ENCODE measurements around the gene TBXAS1.

The TBXAS1 gene

DNA sequence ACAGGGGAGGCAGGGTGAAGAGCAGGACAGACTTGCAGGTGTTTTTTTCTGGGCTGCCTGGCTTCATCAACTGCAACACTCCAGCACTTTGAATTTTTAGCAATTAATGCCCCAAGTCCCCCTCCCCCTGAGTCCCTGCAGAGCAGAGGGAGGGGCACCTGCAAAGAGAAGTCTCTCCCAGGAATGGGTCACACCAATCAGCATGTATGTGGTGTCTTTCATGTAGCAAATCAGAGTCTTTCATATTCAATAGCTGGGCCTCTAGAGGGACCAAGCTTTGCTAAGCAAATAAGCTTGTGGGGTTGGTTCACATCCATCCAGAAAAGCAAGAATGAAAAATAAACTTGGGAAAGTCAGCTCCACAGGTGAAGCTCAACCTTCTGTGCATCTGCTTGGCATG, 143.0 kb downstream of the TBXAS1 start:
- Mint-ChIP-seq H3K36me3 (peaks cover 25% of the 10 kb centered on the region), H3K9me3 (no peaks in the 10 kb centered on the region), H3K27me3 (peaks cover 9% of the 10 kb centered on the region), H3K27ac (no peak overlapping the region), H3K4me3 (no peak overlapping the region), H3K4me1 (peaks cover 4% of the 10 kb centered on the region)
- ATAC-seq: no peak

DNA sequence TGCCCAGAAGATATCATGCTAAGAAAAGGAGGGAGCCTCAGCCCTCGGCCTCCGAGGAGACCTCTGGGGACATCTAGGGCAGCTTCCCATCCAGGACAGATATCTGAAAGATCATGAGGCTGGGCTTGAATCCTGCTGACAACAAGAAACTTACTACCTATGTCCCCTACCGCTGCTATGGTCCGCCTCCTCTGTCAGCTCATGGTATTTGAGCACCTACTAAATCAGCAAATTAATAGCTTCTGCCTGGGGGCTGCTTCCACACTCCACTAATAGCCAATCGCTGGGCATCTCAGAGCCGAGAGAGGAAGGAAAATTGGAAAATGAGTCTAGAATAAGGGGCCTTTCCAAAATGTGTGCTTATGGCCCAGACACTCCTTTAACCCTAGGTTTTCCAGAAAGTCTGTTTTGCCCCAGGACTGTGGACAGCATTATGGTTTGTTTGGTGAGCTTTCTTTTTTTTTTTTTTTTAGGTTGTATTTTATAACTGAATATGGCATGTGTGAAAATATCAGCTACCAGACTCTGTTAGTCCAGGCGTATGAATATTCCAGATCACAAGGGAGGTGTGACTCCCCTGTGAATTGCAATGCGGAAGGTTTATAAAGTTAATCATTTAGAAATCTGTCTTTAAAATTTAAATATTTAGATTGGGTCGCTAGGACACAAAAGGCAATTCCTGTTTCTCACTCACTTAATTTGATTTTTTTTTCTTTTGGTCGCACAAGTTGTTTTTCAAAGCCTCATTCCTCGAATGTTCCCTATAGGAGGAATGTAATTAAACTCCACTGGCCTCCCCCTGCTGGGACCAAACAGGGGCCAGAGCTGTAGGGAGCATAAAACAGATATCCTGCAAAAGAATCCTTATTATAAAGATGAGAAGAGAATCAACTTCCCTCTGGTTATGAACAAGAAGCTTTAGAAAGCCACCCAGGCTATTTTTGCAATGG, 144.3 kb downstream of the TBXAS1 start:
- Mint-ChIP-seq H3K27ac (no peak overlapping the region), H3K27me3 (peaks cover 6% of the 10 kb centered on the region), H3K9me3 (no peaks in the 10 kb centered on the region), H3K36me3 (peaks cover 13% of the 10 kb centered on the region), H3K4me3 (no peak overlapping the region), H3K4me1 (peaks cover 4% of the 10 kb centered on the region)
- no peak for ATAC-seq

DNA sequence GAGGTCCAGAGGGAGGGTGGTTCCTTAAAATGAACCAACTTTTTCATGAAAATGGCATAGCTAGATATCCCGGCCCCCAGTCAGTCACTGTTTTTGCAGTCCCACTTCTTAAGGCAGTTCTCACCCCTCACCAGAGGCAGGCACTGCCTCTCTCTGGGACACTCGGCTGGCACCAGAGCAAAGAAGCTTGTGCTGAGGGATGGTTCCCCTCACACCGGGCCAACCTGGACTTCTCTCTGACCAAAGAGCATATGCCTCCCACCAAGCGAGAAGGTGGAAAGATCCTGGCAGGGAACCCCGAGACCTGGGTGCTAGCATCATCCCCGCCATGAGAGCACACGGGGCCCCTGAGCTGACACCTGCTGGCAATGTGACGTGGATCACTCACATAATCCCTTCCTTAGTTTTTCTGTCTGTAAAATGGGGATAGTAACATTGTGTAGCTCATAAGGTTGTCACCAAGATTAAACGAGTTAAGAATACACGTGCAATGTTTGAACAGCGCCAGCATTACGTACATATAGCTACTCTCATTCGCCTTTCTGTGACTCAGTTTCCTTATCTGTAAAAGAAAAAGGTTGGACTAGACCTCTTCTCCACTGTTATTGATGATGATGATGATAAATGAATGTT, 145.2 kb downstream of the TBXAS1 start:
- ATAC-seq: no peak
- Mint-ChIP-seq H3K9me3 (no peaks in the 10 kb centered on the region), H3K4me1 (peaks cover 4% of the 10 kb centered on the region), H3K4me3 (no peak overlapping the region), H3K36me3 (peaks cover 7% of the 10 kb centered on the region), H3K27ac (no peak overlapping the region), H3K27me3 (no peaks in the 10 kb centered on the region)

GRCh38 chr7:139976055-139976837, 147.2 kb downstream of the TBXAS1 start:
- no peak overlapping the region for H3K27ac Mint-ChIP-seq
- ATAC-seq: no peak
- peaks cover 10% of the 10 kb centered on the region for H3K4me1 Mint-ChIP-seq
- H3K36me3 Mint-ChIP-seq: peaks cover 7% of the 10 kb centered on the region
- H3K9me3 Mint-ChIP-seq: no peaks in the 10 kb centered on the region
- H3K27me3 Mint-ChIP-seq: no peaks in the 10 kb centered on the region
- H3K4me3 Mint-ChIP-seq: no peak overlapping the region

DNA sequence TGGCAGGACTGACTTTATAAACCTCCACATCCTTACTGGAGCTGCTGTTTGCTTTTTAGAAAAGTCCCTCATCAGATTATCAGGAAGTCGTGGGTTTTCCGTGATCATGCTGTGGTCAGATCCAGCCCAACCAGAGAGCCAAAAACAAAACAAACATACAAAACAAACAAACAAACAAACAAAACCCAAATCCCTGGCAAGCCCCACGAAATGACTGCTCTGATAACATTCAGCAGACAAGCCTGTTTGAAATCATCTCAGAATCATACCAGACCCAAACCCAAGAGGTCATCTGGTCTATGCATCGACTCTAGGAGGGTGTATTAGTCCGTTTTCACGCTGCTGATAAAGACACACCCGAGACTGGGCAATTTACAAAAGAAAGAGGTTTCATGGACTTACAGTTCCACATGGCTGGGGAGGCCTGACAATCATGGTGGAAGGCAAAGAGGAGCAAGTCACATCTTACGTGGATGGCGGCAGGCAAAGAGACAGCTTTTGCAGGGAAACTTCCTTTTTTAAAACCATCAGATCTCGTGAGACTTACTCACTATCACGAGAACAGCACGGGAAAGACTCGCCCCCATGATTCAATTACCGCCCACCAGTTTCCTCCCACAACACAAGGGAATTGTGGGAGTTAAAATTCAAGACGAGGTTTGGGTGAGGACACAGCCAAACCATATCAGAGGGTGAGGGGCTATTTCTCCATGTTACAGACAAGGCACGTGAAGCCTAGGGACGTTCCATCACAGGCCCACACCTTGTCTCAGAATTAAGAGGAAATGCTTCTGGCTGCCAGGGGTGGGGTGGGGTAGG, 148.0 kb downstream of the TBXAS1 start:
- Mint-ChIP-seq H3K4me3 (no peak overlapping the region), H3K9me3 (no peaks in the 10 kb centered on the region), H3K4me1 (peaks cover 10% of the 10 kb centered on the region), H3K27me3 (no peaks in the 10 kb centered on the region), H3K27ac (no peak overlapping the region), H3K36me3 (peaks cover 7% of the 10 kb centered on the region)
- no peak for ATAC-seq

DNA sequence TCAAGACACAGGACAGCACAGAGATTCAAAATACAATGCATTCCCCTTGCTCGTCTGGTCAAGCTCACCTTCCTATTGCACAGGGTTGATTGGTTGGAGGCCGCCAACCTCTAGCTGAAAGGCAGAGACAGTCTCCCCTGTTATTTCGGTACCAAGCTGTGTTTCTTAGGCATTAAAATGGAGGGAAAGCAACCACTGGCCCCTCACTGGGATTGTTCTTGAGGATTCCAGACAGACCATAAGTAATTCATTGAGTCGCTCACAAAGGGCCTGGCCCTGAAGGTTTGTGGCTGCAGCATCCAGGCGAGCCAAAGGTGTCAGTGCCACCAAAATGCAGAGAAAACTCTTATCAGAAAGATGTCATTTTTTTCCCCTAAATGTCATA, 152.4 kb downstream of the TBXAS1 start:
- Mint-ChIP-seq H3K27me3 (no peaks in the 10 kb centered on the region), H3K4me3 (no peak overlapping the region), H3K36me3 (no peaks in the 10 kb centered on the region), H3K9me3 (no peaks in the 10 kb centered on the region), H3K4me1 (peaks cover 15% of the 10 kb centered on the region), H3K27ac (no peak overlapping the region)
- ATAC-seq: no peak

DNA sequence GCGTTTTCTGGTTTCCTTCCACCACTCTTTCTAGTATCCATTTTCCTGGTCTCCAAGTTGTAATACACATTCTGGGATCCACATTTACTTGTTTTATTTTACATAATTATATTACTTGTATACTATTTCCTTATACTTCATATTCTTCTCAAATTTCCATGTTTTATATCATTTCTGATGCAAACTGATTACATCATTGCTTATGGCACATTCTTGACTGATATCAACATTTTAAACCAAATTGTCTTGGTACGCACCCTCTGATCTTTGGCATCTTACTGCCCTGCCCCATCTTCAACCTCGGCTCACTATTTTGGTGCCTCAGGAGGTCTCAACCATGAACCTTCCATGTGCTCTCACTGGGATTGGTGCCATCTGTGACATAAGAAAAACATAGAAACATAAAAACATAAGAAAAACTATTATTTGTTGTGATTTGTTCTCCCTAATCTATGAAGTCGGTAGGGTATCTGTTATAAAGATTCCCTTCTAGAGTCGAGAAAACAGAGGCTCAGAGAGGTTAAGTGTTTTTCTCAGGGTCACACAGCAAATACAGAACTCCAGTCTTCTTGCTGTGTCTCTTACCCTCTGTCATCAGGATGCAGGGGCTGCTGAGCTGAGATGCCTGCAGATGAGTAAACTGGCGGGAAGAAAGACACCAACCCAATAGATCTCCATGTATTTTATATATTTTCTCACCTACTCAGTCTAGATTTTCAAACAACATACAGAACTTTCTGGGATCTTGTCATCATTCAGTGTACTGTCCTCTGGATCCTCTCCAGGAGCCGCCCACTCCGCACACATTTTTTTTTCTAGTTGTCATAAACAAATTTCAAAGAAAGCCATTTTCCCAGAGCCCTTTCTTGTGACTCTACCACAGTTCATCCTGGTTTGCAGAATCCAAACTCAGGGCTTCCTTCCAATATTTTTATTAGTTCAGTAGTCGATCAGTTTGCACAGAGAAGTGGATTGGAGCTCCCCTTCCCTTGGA, 154.2 kb downstream of the TBXAS1 start:
- ATAC-seq: no peak
- Mint-ChIP-seq H3K27ac (no peak overlapping the region), H3K4me3 (no peak overlapping the region), H3K9me3 (no peaks in the 10 kb centered on the region), H3K36me3 (no peaks in the 10 kb centered on the region), H3K27me3 (no peaks in the 10 kb centered on the region), H3K4me1 (peaks cover 15% of the 10 kb centered on the region)

- Mint-ChIP-seq H3K4me3 (no peak overlapping the region), H3K27ac (peak overlapping the region; percentile 31), H3K27me3 (no peaks in the 10 kb centered on the region), H3K36me3 (no peaks in the 10 kb centered on the region), H3K4me1 (peaks cover 23% of the 10 kb centered on the region), H3K9me3 (no peaks in the 10 kb centered on the region)
- ATAC-seq: no peak
Observed at GRCh38 chr7:139984642-139985539, 155.8 kb downstream of the TBXAS1 start.

- no peak for ATAC-seq
- Mint-ChIP-seq H3K4me1 (peaks cover 22% of the 10 kb centered on the region), H3K27me3 (no peaks in the 10 kb centered on the region), H3K4me3 (no peak overlapping the region), H3K9me3 (no peaks in the 10 kb centered on the region), H3K36me3 (no peaks in the 10 kb centered on the region), H3K27ac (no peak overlapping the region)
Observed at GRCh38 chr7:139985811-139986210, 156.7 kb downstream of the TBXAS1 start.

DNA sequence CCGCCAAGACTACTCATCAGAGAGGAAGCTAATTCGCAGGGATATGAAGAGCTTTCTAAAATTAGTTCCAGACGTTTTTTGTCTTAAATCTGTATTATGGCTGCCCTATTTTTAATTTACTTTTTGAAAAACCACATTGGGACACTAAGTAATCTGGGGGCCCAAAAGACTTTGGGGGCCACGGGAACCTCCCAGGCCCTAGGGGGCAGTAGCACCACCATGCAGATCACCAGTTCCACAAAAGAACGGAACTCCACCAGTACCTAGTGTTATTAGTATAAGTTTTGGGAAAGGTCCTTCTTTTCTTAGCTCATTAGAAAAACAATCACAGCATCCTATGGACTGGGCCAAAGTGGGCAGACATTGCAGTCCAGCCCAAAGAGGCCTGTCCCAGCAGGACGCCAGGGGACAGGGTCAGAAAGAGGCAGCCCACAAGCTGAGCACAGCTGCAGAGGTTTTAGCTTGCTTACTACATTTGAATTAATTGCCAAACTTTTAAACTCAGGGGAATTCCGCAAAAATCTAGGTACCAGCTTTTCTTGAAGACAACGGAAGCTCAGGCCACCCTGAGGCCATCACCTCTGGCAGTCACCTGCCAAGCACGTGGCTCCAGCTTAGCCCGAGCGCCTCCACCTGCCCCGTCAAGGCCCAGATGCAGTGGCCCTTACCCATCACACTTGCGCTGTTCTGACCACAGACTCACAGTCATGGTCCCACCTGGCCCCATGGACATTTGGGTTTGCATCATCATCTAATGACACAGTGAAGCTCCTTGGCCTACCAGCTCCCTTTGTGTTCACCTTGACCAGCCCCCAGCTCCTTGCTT, 158.8 kb downstream of the TBXAS1 start:
- ATAC-seq: no peak
- Mint-ChIP-seq H3K9me3 (no peaks in the 10 kb centered on the region), H3K36me3 (no peaks in the 10 kb centered on the region), H3K4me3 (no peak overlapping the region), H3K27me3 (no peaks in the 10 kb centered on the region), H3K4me1 (peaks cover 22% of the 10 kb centered on the region), H3K27ac (no peak overlapping the region)

DNA sequence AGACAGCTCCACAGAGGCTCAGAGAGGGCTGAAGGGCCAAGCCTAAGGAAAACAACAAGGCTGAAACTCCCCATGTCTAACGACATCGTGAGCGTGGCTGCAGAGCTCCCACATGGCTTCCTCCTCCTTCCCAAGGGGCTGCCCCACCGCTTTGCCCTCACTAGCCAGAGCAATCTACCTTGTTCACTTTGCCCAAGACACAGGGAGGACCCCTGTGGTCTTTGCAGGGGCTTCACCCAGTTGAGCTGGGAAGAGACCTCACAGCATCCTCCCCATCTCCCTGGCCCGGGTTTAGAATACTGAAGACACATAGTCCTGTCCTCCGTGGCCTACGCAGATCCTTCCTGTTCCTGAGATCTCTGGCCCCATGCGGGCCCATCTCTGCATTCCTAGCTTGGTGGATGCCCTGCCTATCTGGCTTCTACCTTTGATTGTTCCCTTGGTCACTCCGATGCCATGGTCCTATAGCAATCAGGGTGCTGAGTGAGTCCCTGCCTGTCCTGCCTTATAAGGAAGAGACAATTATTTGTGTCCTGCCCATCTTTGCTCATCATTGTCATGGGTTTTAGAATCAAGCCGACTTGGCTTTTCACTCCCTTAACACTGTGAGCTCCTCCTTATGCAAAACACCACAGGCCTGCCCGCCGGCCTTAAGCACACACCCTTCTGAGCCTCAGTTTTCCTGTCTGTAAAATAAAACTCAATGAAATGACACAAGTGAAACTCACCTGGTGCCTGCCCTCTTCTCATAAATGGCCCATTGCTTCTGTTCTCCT, 160.5 kb downstream of the TBXAS1 start:
- H3K9me3 Mint-ChIP-seq: no peaks in the 10 kb centered on the region
- no peak overlapping the region for H3K27ac Mint-ChIP-seq
- no peaks in the 10 kb centered on the region for H3K36me3 Mint-ChIP-seq
- H3K27me3 Mint-ChIP-seq: no peaks in the 10 kb centered on the region
- peaks cover 16% of the 10 kb centered on the region for H3K4me1 Mint-ChIP-seq
- no peak overlapping the region for H3K4me3 Mint-ChIP-seq
- no peak for ATAC-seq

DNA sequence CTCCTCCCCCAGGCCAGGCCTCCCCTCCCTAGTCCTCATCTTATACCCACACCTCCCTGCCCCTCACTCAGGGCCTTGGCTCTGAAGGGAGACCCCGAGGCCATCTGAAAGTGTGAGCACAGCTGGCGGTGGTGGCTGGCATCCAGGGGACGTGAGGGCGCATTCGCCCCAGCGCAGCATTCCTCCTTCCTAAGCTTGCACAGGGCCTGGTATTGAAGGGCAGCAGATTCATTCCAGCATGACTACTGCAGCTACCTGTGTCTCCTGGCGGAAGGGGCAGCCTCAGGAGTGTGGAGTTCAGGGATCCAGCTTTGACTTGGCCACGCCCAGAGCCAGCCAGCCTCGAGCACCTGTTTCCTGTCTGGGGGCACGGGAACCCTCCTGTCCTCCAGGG, 161.1 kb downstream of the TBXAS1 start:
- Mint-ChIP-seq H3K4me1 (peaks cover 13% of the 10 kb centered on the region), H3K27ac (no peak overlapping the region), H3K9me3 (no peaks in the 10 kb centered on the region), H3K4me3 (no peak overlapping the region), H3K36me3 (no peaks in the 10 kb centered on the region), H3K27me3 (no peaks in the 10 kb centered on the region)
- no peak for ATAC-seq
